GM12878 (cell line): ENCODE data around the gene KIF22. TPM values are rescaled to one million over a fixed set of nuclear protein-coding genes. Genes with fewer than 3 reads are reported as not detected.

ENCODE experiments used
- ATF2 ChIP-seq: IDR thresholded peaks from 2 replicates; pipeline ENCODE4 v1.6.1; 2012; ENCODE audit warnings: low read length, inconsistent platforms
- BACH1 ChIP-seq: fragments of 450-650 bp; IDR thresholded peaks from 2 replicates; pipeline ENCODE4 v1.6.1; 2017; ENCODE audit warnings: mild to moderate bottlenecking, borderline replicate concordance
- BCL11A ChIP-seq: IDR thresholded peaks from 2 replicates; pipeline ENCODE4 v1.6.1; 2011; ENCODE audit warnings: low read depth, low read length
- CEBPB ChIP-seq, 2 experiments: fragments of 150-350 bp in 1 of 2; IDR thresholded peaks; 2 replicates each; pipeline ENCODE4 v1.6.1; 2012 to 2014; ENCODE audit warnings: low read depth in 2 of 2, low read length in 2 of 2, borderline replicate concordance in 1 of 2, inconsistent platforms in 1 of 2
- CHD1 ChIP-seq: IDR thresholded peaks from 2 replicates; pipeline ENCODE4 v1.6.1; 2012; ENCODE audit warnings: low read depth, low read length, improper control_type of control experiment
- E2F8 ChIP-seq: fragments of 450-650 bp; IDR thresholded peaks from 2 replicates; pipeline ENCODE4 v1.6.1; 2018; ENCODE audit warnings: mild to moderate bottlenecking, low read depth, moderate library complexity; ENCODE audit not compliant: partially characterized antibody
- EP300 ChIP-seq, 2 experiments: fragments of 150-350 bp in 1 of 2; IDR thresholded peaks; 2 replicates each; pipeline ENCODE4 v1.6.1; 2011 to 2012; ENCODE audit warnings: low read depth in 2 of 2, low read length in 2 of 2, borderline replicate concordance in 1 of 2, improper control_type of control experiment in 1 of 2, inconsistent platforms in 1 of 2; ENCODE audit not compliant: control insufficient read depth in 1 of 2
- FOXM1 ChIP-seq: IDR thresholded peaks from 2 replicates; pipeline ENCODE4 v1.6.1; 2012; ENCODE audit warnings: low read depth, mild to moderate bottlenecking, inconsistent platforms, low read length, moderate library complexity
- JUND ChIP-seq: IDR thresholded peaks from 2 replicates; pipeline ENCODE4 v1.6.1; 2012; ENCODE audit warnings: low read depth, mild to moderate bottlenecking, low read length, improper control_type of control experiment, moderate library complexity
- KAT2A ChIP-seq: conservative IDR thresholded peaks from 2 replicates; pipeline ENCODE4 v1.6.1; 2011; ENCODE audit warnings: low read depth, low read length; ENCODE audit not compliant: control insufficient read depth
- LARP7 ChIP-seq: fragments of 450-650 bp; IDR thresholded peaks from 2 replicates; pipeline ENCODE4 v1.6.1; 2017; ENCODE audit warnings: mild to moderate bottlenecking
- MTA3 ChIP-seq: IDR thresholded peaks from 2 replicates; pipeline ENCODE4 v1.6.1; 2012; ENCODE audit warnings: low read length, inconsistent platforms, borderline replicate concordance
- MYB ChIP-seq: fragments of 150-350 bp; IDR thresholded peaks from 2 replicates; pipeline ENCODE4 v1.6.1; 2014; ENCODE audit warnings: mild to moderate bottlenecking, low read depth, low read length, borderline replicate concordance
- NFYA ChIP-seq: IDR thresholded peaks from 2 replicates; pipeline ENCODE4 v1.6.1; 2011; ENCODE audit warnings: low read depth, mild to moderate bottlenecking, low read length, improper control_type of control experiment, borderline replicate concordance
- NFYB ChIP-seq: IDR thresholded peaks from 2 replicates; pipeline ENCODE4 v1.6.1; 2011; ENCODE audit warnings: low read depth, mild to moderate bottlenecking, low read length, improper control_type of control experiment, moderate library complexity; ENCODE audit not compliant: insufficient read depth
- NR2C2 ChIP-seq: IDR thresholded peaks from 2 replicates; pipeline ENCODE4 v1.6.1; 2011; ENCODE audit warnings: borderline replicate concordance, low read depth; ENCODE audit not compliant: control insufficient read depth, insufficient read length
- RAD21 ChIP-seq: IDR thresholded peaks from 2 replicates; pipeline ENCODE4 v1.6.1; 2011; ENCODE audit warnings: mild to moderate bottlenecking, low read depth, low read length, moderate library complexity; ENCODE audit not compliant: insufficient read depth
- RELA ChIP-seq: fragments of 450-650 bp; IDR thresholded peaks from 2 replicates; pipeline ENCODE4 v1.8.0; 2014; ENCODE audit warnings: borderline replicate concordance; ENCODE audit not compliant: partially characterized antibody
- RUNX3 ChIP-seq: IDR thresholded peaks from 2 replicates; pipeline ENCODE4 v1.6.1; 2012; ENCODE audit warnings: low read length, inconsistent platforms
- SMARCA5 ChIP-seq: fragments of 450-650 bp; IDR thresholded peaks from 2 replicates; pipeline ENCODE4 v1.6.1; 2017; ENCODE audit warnings: mild to moderate bottlenecking
- TARDBP ChIP-seq: IDR thresholded peaks from 2 replicates; pipeline ENCODE4 v1.6.1; 2016; ENCODE audit warnings: borderline replicate concordance
- TBL1XR1 ChIP-seq: IDR thresholded peaks from 2 replicates; pipeline ENCODE4 v1.6.1; 2012; ENCODE audit warnings: low read depth, low read length, improper control_type of control experiment
- WRNIP1 ChIP-seq: IDR thresholded peaks from 2 replicates; pipeline ENCODE4 v1.6.1; 2011; ENCODE audit warnings: low read depth, low read length, improper control_type of control experiment, borderline replicate concordance
- ZNF274 ChIP-seq: IDR thresholded peaks from one replicate; pipeline ENCODE4 v1.8.0; 2011; ENCODE audit not compliant: insufficient read length, insufficient read depth
- ZNF622 ChIP-seq: fragments of 450-650 bp; IDR thresholded peaks from 2 replicates; pipeline ENCODE4 v1.6.1; 2017; ENCODE audit warnings: mild to moderate bottlenecking, inconsistent platforms
- ZSCAN29 ChIP-seq: fragments of 450-650 bp; IDR thresholded peaks from 2 replicates; pipeline ENCODE4 v1.6.1; 2017; ENCODE audit warnings: mild to moderate bottlenecking, moderate library complexity
- polyA plus RNA-seq, 11 experiments: library from polyadenylated mRNA; depleted of rRNA in 4 of 11; unstranded in 6 of 11; stranded (reverse) in 5 of 11; fragments of >200 nt; fragmentation: Nextera tagmentation in 4 of 11; fragmentation: Illumina TruSeq in 1 of 11; extraction: Ambion mirVana in 4 of 11; extraction: Trizol in 1 of 11; gene quantifications; 1 replicate in 1 of 11; 2 replicates in 10 of 11; pipeline versions ENCODE4 v1.2.1 to v1.2.3, GENCODE V29; 2011 to 2016; ENCODE audit warnings: inconsistent platforms in 2 of 11, missing spikeins in 2 of 11, low read depth in 1 of 11
- total RNA-seq, 4 experiments: library from RNA; depleted of rRNA in 3 of 4; stranded (reverse); fragments of >200 nt in 3 of 4; fragmentation: Illumina TruSeq in 1 of 4; extraction: Trizol in 1 of 4; gene quantifications; 2 replicates each; pipeline versions ENCODE4 v1.2.1 to v1.2.3, GENCODE V29; 2013 to 2021

KIF22 gene
- total and polyA plus RNA-seq, 10 of the 15 experiments (the other 5 are each of a cell fraction or from before 2014, with no cell fraction given) = 7.6 to 158 (median 132) TPM

- TF ChIP-seq NFYA (no peak), BCL11A (no peak), SMARCA5 (0 out of 2 replicates have a peak, but pooled peaks have one; percentile 27), KAT2A (no peak), NR2C2 (no peak), ZNF274 (no peak), BACH1 (no peak; the same call in 1 of the 2 replicates), LARP7 (no peak), NFYB (no peak), FOXM1 (no peak), RELA (peak; percentile 79), ZNF622 (no peak), ATF2 (no peak), RUNX3 (no peak), MYB (no peak), E2F8 (no peak), WRNIP1 (no peak; the same call in 1 of the 2 replicates), TARDBP (no peak), RAD21 (no peak), EP300 (IDR thresholded peaks at IDR 0.05; ENCODE audit: borderline replicate concordance in 1 of 2, control insufficient read depth in 1 of 2, low read depth in 2 of 2, low read length in 2 of 2) (no peak), CEBPB (IDR thresholded peaks at IDR 0.05; ENCODE audit: borderline replicate concordance in 1 of 2, low read depth in 2 of 2, low read length in 2 of 2) (no peak), TBL1XR1 (no peak), MTA3 (no peak), CHD1 (no peak), ZSCAN29 (no peak), JUND (no peak)
These were observed 30.4 kb downstream of the KIF22 start (continued) for GRCh38 chr16:29820730-29821642.
